Inflammatory macrophage treated with lipopolysaccharide for 1 hour (primary cell): ENCODE results near the gene CYP4F11.
"Not testable (repeated sequence)": the region's sequence is repeated elsewhere in the genome, so short reads cannot be mapped to it uniquely, and the experiment has no call there.

Experiments used
- DNase-seq, 2 donors: peaks; one replicate each; pipeline ENCODE4 v3.0.0-alpha.2; 2020 to 2022

Gene CYP4F11, protein sequence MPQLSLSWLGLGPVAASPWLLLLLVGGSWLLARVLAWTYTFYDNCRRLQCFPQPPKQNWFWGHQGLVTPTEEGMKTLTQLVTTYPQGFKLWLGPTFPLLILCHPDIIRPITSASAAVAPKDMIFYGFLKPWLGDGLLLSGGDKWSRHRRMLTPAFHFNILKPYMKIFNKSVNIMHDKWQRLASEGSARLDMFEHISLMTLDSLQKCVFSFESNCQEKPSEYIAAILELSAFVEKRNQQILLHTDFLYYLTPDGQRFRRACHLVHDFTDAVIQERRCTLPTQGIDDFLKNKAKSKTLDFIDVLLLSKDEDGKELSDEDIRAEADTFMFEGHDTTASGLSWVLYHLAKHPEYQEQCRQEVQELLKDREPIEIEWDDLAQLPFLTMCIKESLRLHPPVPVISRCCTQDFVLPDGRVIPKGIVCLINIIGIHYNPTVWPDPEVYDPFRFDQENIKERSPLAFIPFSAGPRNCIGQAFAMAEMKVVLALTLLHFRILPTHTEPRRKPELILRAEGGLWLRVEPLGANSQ

DNA sequence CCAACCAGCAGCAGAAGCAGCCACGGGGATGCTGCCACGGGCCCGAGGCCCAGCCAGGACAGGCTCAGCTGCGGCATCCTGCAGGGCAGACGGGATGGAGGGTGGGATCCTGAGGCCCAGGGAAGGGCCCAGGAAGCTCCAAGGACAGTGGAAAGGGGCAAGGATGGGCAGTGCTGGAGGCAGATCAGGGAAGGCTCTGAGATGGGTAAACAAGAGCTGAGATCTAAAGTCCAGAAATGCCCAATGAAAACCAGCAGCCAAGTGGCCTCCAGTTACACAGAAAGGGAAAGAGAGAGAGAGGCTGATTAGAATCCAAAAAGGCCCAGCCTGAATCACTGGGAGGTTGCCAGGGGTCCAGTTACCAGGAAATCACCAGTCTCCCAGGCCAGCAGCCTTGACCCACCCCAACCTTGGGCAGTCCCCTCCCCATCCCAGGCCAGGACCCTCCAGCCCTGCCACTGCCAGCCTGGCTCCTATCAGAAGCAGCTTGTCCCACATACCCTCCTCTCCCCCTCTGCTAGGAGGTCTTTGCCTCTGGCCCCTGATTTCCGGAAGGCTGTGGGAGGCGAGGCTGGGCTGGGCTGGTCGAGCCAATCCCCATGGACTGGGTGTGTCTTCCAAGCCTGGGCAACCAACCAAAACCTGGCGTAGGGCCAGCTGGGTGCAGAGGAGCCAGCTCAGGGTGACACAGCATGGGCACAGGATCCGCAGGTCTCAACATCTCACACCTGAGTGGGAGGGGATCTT, at the start of gene CYP4F11:
TSS of gene CYP4F11 (minus strand) at position 198 of the 747 bp plus-strand sequence. CDS start at position 77, 121 bp downstream.
- DNase-seq: no peak

DNA sequence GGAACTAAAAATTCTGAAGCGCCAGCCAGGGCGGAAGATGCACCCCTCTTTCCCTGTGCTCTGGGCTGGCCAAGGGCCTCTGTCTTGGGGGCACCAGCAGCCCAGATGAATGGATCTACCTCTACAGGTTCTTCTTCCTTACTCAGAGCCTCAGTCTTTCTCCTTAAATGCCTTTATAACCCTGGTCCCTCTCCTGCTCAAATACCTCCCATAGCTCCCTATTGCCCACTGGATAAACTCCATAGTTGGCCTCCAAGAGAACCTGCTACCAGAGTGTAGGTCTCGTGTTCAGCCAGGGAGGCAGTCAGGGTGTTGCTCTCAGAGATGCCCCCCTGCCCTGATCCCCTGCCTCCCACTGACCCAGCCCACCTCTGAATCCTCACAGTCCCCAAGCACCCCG, 45.0 kb upstream of the CYP4F11 start:
- no peak for DNase-seq

DNA sequence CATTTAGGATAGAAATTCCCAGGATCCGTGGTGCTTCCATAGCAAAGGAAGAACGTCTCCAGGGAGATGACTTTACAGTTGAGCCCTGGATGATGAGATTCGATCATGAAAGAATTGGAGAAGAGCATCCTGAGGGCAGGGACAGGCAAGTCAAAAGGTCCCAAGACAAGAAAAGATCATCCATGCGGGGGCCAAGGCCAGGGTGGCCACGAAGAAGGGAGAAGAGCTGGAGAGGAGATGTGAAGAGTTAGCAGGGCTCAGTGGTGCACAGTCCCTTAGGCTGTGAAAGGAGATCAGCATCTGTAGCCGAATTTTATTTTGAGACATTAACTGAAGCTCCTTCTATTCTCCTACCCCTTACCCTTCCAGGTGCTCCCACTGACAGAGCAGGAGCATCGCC, 43.4 kb upstream of the CYP4F11 start:
- no peak for DNase-seq

DNA sequence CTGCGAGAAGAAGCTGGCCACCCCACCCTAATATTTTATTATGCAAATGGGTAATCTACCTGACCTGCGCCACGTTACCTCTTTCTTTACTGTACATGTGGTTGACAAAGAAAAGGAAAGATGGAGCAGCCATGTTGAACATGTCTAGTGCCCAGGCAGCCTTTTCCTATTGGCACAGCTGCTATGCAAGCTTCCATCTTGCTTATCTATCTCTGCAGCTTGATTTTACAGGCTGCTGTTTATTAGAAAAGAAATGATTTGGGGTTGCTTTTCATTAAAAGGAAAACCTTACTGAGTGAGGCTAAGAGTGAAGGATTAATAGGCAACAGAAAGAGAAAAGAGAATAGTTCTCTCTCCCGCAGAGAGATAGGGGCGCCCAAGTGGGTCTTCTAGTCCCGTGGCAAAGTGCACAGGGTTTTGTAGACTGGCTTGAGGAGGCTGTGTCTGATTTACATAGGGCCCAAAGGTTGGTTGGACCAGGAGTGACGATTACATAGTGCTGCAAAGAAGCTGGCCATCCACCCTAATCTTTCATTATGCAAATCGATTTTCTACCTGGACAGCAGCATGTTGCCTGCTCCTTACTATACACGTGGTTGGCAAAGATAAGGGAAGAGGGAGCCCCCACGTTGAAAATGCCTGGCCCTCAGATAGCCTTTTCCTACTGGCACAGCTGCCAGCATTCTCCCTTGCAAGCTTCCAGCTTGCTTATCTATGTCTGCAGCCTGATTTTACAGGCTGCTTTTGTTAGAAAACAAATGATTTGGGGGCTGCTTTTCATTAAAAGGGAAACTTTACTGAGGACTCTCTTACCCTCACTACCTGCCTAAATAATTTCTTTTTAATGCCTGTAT, 42.7 kb upstream of the CYP4F11 start:
- DNase-seq: no peak

DNA sequence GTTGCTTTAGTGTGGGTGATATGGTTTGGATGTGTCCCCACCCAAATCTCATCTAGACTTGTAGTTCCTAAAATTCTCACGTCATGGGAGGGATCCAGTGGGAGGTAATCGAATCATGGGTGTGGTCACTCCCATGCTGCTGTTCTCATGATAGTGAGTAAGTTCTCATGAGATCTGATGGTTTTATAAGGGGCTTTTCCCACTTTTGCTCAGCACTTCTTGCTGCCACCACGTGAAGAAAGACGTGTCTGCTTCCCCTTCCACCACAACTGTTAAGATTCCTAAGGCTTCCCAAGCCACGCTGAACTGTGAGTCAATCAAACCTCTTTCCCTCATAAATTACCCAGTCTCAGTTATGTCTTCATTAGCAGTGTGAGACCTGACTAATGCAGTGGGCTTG, 40.5 kb upstream of the CYP4F11 start:
- DNase-seq: peak; percentile 54 to 57

DNA sequence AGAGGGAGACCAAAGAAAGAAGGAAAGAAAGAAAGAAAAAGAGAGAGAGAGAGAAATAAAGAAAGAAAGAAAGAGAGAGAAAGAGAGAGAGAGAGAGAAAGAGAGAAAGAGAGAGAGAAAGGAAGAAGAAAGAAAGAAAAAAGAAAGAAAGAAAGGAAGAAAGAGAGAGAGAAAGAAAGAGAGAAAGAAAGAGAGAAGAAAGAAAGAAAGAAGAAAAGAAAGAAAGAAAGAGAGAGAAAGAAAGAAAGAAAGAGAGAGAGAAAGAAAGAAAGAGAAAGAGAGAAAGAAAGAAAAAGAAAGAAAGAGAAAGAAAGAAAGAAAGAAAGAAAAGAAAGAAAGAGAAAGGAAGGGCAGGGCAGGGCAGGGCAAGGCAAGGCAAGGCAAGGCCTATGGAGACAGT, 37.7 kb upstream of the CYP4F11 start:
- not testable (repeated sequence) for DNase-seq

DNA sequence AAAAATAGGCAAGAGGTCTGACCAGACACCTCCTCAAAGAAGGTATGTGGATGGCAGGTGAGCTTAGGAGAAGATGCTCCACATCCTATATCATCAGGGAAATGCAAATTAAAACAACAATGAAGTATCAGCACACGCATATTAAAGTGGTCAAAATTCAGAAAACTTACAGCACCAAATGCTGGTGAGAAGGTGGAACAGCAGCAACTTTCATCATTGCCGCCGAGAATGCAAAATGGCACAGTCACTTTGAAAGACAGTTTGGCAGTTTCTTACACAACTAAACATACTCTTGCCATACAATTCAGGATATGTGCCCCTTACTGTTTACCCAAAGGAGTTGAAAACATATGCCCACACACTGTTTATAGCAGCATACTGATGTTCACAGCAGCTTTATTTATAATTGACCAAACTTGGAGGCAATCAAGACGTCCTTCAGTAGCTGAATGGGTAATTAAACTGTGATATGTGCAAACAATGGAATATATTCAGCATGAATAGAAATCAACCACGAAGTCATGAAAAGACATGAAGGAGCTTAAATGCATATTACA, 37.0 kb upstream of the CYP4F11 start:
- no peak for DNase-seq

DNA sequence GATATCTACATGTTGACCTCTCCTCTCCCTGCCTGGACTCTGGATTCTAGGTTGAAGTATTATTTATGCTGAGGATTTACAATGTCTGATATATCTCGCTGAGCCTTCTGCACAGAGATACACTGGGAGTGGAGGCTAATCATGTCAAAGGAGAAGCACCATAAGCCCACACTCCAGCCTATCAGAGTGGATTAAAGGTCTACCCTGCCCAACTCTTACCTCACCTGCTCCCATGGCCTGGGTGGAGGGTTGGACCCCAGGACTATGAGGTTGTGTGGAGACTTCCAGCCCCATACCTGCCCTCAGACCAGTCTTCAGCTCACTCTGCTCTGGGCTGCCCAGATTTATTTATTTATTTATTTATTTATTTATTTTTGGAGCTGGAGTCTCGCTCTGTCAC, 29.9 kb upstream of the CYP4F11 start:
- no peak for DNase-seq

DNA sequence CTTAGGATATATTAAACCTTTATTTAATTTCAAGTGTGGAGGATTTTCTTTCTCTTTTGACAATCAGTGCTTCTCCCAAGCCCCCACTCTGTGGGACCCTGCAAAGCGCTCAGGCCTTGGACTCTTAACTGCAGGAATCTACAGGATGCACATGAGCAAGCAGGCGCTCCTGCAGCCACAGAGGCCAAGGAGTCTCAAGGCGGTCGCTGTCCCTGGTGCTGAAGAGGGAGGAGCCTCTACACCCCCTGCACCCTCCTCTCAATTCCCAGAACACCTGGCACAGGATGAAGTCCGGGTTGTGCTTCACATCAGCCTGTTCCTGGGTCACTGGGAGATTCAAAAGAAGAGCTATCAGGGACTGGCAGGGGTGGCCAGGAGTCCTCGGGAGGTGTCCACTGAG, 28.0 kb upstream of the CYP4F11 start:
- DNase-seq: no peak

DNA sequence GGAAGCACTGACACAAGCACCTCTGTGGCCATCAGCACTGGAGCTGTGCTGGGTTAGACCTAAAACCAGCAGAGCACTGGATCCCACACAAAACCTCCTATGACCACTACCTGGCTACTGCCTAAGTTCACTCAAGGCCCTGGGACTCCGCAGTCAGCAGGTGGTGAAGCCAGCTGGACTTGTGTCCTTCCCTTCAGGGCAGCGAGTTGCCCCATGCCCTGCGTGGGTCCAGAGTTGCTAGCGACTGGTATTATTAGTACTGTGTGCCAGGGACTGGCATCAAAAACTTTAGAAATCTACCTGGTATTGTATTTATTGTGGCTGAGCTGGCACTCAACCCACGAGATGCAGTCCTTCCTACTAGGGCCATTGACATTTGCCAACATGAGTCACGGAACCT, 20.5 kb upstream of the CYP4F11 start:
- no peak for DNase-seq

DNA sequence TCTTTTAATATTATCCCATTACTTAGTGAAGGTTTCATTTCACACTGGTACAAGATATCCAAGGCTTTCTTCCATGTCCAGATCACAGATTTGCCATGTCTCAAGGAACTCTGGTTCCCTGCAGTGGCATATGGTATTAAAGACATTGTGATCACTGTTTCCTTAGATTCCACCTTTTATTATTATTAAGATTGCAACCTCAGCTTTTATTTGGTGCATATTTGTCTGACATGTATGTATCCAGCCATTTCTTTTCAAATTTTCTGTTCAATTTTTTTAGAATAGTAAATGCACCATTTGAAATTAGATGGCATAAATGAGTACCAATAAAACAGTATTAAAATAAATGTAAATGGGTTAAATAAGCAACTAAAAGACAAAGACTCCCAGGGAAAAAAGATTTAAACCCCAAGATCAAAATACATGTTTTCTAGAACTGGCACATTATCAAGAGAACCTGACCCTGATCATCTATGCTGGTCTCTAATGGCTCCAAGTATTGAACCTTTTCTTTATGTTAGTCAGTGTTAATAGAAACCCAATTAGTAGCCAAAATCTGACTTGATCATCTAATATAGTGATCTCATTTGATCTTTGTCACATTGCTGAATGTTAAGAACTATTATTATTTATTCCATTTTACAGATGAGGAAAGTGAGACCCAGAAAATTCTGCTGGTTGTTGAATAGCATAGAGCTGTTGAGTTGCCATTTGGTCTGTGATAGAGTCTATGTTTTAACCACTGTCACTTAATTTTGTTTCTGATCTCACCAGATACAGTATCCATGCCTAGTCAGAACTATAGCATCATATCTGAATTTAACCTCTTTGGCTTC, 14.1 kb upstream of the CYP4F11 start, which contains the start of gene OR10H4:
TSS of gene OR10H4 (plus strand) at position 786 of the 836 bp plus-strand sequence. CDS start at position 786, 0 bp downstream.
- DNase-seq: no peak

DNA sequence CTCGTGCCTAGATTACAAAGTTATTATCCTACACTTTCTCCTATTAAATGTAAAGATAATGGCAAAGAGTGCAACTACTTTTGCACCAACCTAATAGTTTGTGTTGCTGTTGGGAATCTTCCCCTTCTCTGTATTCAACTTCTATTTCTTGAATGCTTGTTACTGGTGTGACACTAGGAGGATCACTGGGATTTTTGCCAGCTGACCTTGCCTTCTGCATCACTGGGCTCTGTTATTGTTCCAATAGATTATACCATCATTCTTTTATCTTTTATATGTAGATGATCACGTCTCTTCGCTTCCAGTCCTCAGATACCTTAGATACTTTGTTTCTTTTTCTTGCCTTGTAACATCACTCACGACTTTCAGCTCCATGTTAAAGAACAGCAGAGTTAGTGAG, 11.0 kb upstream of the CYP4F11 start:
- no peak for DNase-seq

DNA sequence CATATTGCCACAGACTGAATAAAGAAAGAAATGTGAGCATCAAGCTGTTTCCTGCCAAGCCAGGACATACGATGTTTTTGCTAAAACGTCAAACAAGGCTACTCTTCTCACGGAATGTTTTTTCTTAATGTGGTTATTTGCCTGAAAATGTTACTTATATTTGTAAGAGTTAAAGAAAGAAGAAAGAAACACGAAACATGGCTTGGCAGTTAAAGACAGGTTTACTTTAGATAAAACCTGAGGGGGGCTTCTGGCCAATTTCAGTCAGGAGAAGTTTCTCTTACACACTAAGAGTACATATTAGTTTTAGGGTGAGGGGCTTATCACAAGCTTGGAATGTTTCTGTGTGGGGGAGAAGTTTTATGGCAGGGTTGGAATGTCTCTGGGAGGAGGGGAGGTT, 10.1 kb upstream of the CYP4F11 start:
- DNase-seq: no peak

DNA sequence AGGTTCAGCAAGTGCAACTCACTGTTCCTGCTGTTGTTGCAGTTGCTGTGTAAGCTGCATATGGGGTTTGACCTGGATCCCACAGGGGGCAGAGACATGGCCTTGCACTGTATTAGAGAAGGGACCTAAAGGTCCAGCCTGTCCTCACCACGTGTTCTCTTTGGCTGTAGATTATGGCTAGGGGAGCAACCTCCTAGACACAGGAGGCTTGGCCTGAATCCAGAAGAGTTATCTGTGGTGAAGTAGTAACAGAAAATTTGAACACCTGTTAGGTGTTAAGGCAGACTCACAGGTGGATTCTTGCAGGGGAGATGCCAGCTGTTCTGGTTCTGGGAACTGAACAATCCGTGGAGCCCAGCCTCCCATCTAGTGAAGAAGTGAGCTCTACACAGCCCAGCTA, 3.4 kb upstream of the CYP4F11 start:
- no peak for DNase-seq

DNA sequence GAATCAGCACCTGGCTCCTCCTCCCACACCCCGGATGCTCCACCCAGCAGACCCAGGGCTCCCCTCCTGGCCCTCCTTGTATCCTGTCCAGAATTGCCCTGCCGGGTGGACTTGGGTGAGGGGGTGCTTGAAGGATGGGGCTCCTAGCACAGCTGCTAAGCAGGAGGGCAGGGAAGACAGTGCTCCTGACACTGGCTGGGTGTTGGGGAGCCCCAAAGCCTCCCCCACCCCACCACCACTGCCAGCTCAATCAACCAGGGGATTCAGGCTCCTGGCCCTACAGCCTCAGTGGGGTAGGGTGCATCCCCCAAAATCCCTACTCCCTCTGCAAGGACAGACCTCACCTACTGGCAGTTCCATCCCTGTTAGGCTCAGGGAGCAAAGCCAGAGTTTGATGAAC, 2.6 kb upstream of the CYP4F11 start:
- no peak for DNase-seq

DNA sequence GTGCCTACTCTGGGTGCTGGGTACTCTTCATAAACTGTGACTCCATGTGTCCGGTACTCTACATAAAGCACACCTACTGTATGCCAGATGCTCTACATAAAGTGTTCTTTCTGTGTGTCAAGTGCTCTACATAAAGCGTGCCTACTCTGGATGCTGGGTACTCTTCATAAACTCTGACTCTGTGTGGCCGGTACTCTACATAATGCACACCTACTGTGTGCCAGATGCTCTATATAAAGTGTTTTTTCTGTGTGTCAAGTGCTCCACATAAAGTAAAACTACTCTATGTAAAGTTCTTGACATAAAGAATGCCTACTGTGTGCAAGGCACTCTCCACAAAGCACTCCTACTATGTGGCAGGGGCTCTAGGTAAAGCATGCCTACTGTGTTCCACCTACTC, 1.8 kb upstream of the CYP4F11 start:
- DNase-seq: no peak

DNA sequence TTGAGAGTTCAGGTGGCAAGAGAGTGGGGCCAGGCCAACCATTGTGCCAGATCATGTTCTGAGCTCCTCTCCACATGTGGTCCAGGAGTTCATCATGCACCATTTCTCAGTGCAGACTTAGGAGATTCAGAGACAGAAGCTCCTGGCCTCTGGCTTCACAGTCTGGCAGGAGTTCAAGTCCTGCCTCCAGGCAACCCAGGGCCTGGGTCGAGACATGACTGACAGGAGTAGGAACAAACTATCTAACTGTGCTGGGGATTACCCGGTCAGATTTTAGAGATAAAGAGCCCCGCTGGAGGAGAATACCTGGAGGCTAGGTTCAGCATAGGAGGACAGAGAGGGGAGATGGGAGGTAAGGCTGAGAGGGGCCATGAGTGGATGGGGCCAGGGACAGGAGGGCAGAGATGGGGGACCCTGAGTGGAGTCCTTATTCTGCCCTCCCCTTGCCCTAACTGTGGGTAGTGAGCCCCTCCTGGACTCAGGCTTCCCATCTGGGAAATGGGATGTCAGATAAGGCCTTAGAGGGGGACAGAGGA, 906 bp upstream of the CYP4F11 start:
- no peak for DNase-seq

DNA sequence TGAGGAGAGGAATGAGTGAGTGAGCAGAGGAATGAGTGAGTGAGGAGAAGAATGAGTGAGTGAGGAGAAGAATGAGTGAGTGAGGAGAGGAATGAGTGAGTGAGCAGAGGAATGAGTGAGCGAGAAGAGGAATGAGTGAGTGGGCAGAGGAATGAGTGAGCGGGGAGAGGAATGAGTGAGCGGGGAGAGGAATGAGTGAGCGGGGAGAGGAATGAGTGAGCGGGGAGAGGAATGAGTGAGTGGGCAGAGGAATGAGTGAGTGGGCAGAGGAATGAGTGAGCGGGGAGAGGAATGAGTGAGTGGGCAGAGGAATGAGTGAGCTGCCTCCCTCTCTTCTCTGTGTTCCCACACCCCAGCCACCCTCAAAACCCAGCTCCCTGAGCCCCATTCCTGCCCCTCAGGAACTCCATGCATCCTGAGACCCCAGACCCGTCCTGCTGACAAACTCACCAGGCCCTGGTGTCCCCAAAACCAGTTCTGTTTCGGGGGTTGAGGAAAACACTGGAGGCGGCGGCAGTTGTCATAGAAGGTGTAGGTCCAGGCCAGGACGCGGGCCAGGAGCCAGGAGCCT, 483 bp downstream of the CYP4F11 start:
- DNase-seq: not testable (repeated sequence)

DNA sequence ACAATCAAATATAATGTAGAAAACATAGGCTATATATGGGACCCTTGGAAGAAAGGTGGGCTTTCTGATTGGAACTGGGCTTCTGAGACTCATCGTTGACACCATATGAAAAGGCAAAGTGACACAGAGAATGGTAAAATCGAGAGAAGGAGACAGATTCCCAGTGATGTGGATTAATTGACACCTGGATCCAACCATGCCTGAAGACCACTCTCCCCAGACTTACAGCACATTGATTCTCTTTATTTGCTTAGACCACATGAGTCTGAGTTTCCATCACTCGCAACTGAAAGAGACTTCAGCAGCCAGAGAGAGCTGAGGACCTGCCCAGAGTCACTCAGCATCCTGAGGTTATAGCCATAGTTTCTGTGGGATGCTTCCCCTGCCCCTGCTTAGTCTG, 6.0 kb downstream of the CYP4F11 start:
- DNase-seq: no peak

DNA sequence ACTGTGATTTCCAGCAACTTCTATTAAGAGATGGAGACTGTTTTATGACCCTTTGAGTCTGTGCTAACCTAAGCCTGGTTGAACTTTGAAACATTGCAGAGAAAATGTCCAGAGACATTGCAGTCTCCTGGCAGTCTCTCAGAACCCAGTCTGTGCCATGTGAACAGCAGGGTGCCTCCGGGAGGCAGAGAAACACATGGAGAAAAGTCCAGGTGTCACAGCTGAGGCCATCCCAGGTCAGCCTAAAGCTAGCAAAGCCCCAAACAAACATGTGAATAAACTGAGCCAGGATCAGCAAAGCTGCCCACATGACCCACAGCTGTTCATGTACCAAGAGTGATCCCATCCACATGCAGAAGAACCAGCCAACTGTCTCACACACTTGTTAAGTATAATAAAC, 7.8 kb downstream of the CYP4F11 start:
- no peak for DNase-seq

DNA sequence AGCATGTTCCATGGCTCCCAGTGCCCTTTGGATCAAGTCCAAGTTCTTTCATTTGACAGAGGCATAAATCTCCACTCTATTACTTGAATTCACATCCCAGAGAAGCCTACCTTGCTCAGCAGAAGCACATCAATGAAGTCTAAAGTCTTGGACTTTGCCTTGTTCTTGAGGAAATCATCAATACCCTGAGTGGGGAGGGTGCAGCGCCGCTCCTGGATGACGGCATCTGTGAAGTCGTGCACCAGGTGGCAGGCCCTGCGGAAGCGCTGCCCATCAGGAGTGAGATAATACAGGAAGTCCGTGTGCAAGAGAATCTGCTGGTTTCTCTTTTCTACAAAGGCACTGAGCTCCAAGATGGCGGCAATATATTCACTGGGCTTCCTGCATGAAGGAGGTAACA, 10.6 kb downstream of the CYP4F11 start:
- no peak for DNase-seq
